Measurements from ENCODE around the gene KCNT2. TPM values are rescaled to one million over a fixed set of nuclear protein-coding genes. Genes with fewer than 3 reads are reported as not detected.

The KCNT2 gene
- polyA plus RNA-seq, 2 of the 4 experiments (the other 2 are of a cell fraction), result 0.14 to 1.7 TPM

DNA sequence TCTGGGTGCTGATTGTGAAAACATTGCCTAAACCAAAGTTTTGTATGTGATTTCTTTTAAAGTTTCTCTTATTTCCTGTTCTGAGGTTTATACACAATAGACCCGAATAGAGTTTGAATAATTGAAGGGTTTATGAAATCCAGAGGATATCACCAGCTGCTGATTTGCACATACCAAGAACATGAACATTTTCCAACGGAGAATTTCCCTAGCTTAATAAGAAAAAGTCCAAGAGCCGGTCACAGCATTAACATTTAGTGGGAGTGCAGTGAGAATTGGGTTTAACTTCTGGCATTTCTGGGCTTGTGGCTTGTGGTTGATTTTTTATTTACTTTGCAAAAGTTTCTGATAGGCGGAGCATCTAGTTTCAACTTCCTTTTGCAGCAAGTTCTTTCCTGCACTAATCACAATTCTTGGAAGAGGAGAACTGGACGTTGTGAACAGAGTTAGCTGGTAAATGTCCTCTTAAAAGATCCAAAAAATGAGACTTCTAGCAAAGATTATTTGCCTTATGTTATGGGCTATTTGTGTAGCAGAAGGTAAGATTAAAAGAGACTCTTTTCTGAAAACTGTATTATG, 43.5 kb upstream of the KCNT2 start, which contains the start of gene CFH:
Gene CFH (plus strand): TSS at position 407 of the 579 bp plus-strand sequence. CDS start 75 bp downstream, at position 482.
- TF ChIP-seq, protein P1, sequence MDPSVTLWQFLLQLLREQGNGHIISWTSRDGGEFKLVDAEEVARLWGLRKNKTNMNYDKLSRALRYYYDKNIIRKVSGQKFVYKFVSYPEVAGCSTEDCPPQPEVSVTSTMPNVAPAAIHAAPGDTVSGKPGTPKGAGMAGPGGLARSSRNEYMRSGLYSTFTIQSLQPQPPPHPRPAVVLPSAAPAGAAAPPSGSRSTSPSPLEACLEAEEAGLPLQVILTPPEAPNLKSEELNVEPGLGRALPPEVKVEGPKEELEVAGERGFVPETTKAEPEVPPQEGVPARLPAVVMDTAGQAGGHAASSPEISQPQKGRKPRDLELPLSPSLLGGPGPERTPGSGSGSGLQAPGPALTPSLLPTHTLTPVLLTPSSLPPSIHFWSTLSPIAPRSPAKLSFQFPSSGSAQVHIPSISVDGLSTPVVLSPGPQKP (IDR thresholded peaks at IDR 0.05; ENCODE audit: low read depth, low read length), result no peak
- TF ChIP-seq CHD4 (IDR thresholded peaks at IDR 0.05; ENCODE audit: borderline replicate concordance) (no peak), TFCP2L1 (CRISPR knock-in tag; IDR thresholded peaks at IDR 0.05) (no peak), CBX2 (IDR thresholded peaks at IDR 0.05; ENCODE audit: borderline replicate concordance, low read depth) (no peak), NFE2L2 (conservative IDR thresholded peaks at IDR 0.05; ENCODE audit: low read length) (no peak), CEBPB (IDR thresholded peaks at IDR 0.05) (no peak), RARB (CRISPR knock-in tag; IDR thresholded peaks at IDR 0.05) (no peak), HOXA7 (CRISPR knock-in tag; IDR thresholded peaks at IDR 0.05) (no peak), BHLHE40 (IDR thresholded peaks at IDR 0.05; ENCODE audit: low read depth, low read length) (no peak), GATA3 (IDR thresholded peaks at IDR 0.05; ENCODE audit: borderline replicate concordance) (no peak), NPAS2 (CRISPR knock-in tag; IDR thresholded peaks at IDR 0.05; ENCODE audit: borderline replicate concordance) (no peak), EHF (CRISPR knock-in tag; IDR thresholded peaks at IDR 0.05) (no peak), RCOR1 (IDR thresholded peaks at IDR 0.05; ENCODE audit: low read depth, low read length) (no peak), HOXB5 (CRISPR knock-in tag; IDR thresholded peaks at IDR 0.05) (no peak), MAZ (IDR thresholded peaks at IDR 0.05; ENCODE audit: borderline replicate concordance, low read depth, low read length) (no peak), ZC3H11A (IDR thresholded peaks at IDR 0.05) (no peak), KDM1A (IDR thresholded peaks at IDR 0.05; ENCODE audit: low read depth) (no peak), CHD2 (IDR thresholded peaks at IDR 0.05; ENCODE audit: low read length, partially characterized antibody) (no peak)
- ATAC-seq, result peak in 1 of 2 experiments; percentile 60; a peak in 3 of 6 replicates
- DNase-seq (ENCODE audit: low read depth in 1 of 2, low spot score in 1 of 2), result peak in 1 of 2 experiments; percentile 23
- peak within 1 kb of the TSS; percentile 59 for H3K4me2 ChIP-seq
- H3K4me1 ChIP-seq, result peaks cover 3% of the 10 kb centered on the region; the same call in 1 of the 3 replicates
- ChIA-PET POLR2A (no interaction called here), CTCF (interaction anchor here (0.8 kb wide), 1 partner anchor 503 kb away, joined by 3 read pairs; no protein-coding TSS in a partner anchor)
- FAIRE-seq, result no peak
- no peaks in the 10 kb centered on the region for H3K9me3 ChIP-seq
- WGBS (ENCODE audit: missing lambda C conversion rate), result 11% methylated on average over 5 of the region's 5 CpGs
- peak within 1 kb of the TSS; percentile 29 to 52; a peak in 4 of 6 replicates for H3K27ac ChIP-seq
- H3K4me3 ChIP-seq, result peak within 1 kb of the TSS; percentile 30

- no peak overlapping the region for H3K27ac ChIP-seq
- no peak overlapping the region for H3K4me3 ChIP-seq
- FAIRE-seq (no peak), ATAC-seq (no peak), DNase-seq (ENCODE audit: low read depth in 1 of 2, low spot score in 1 of 2) (no peak)
- no peak for TF ChIP-seq NR3C1 (IDR thresholded peaks at IDR 0.05)
- no peak for TF ChIP-seq RAD21 (conservative IDR thresholded peaks at IDR 0.05 in 1 of 2, IDR thresholded peaks at IDR 0.05 in 1 of 2)
- no peak for TF ChIP-seq NFE2L2 (conservative IDR thresholded peaks at IDR 0.05; ENCODE audit: low read length)
- no peak for TF ChIP-seq TFCP2L1 (CRISPR knock-in tag; IDR thresholded peaks at IDR 0.05)
- TF ChIP-seq EHF (CRISPR knock-in tag; IDR thresholded peaks at IDR 0.05), result no peak
- no peak for TF ChIP-seq ZNF302 (CRISPR knock-in tag; IDR thresholded peaks at IDR 0.05)
- TF ChIP-seq ESRRA (IDR thresholded peaks at IDR 0.05; ENCODE audit: borderline replicate concordance, low read length), result no peak
- TF ChIP-seq RFX5 (IDR thresholded peaks at IDR 0.05), result no peak
- no peak for TF ChIP-seq POLR2A (IDR thresholded peaks at IDR 0.05; ENCODE audit: low read length)
- peaks cover 3% of the 10 kb centered on the region; the same call in 1 of the 3 replicates for H3K4me1 ChIP-seq
- ChIA-PET CTCF (interaction anchor here (1.3 kb wide), 1 partner anchor 10 kb away, joined by 6 read pairs; no protein-coding TSS in a partner anchor), POLR2A (no interaction called here)
- H3K4me2 ChIP-seq, result no peak overlapping the region; the same call in 2 of the 3 replicates
- 87% methylated on average over 3 of the region's 3 CpGs for WGBS (ENCODE audit: missing lambda C conversion rate)
- no peaks in the 10 kb centered on the region for H3K9me3 ChIP-seq
These were observed 42.8 kb upstream of the KCNT2 start for GRCh38 chr1:196651079-196651478.

- Histone ChIP-seq H3K4me1 (peaks cover 3% of the 10 kb centered on the region; the same call in 1 of the 3 replicates), H3K27ac (no peak overlapping the region), H3K4me3 (no peak overlapping the region), H3K4me2 (no peak overlapping the region), H3K9me3 (no peaks in the 10 kb centered on the region)
- WGBS (ENCODE audit: missing lambda C conversion rate), result 89% methylated on average over 12 of the region's 12 CpGs
- POLR2A ChIA-PET, result no interaction called here
- CTCF ChIA-PET, result interaction anchor here (0.7 to 1.3 kb wide), 2 partner anchors 11 to 753 kb away, joined by 3 to 6 read pairs; no protein-coding TSS in a partner anchor
- FAIRE-seq, result no peak
- TF ChIP-seq MYC (IDR thresholded peaks at IDR 0.05; ENCODE audit: borderline replicate concordance, low read length) (no peak), PHF8 (IDR thresholded peaks at IDR 0.05; ENCODE audit: borderline replicate concordance, low read depth) (no peak), CEBPB (IDR thresholded peaks at IDR 0.05) (no peak), USF2 (IDR thresholded peaks at IDR 0.05) (no peak), CBX8 (IDR thresholded peaks at IDR 0.05) (no peak)
- no peak for DNase-seq (ENCODE audit: low read depth in 1 of 2, low spot score in 1 of 2)
- no peak for ATAC-seq
These were observed 42.2 kb upstream of the KCNT2 start for GRCh38 chr1:196650403-196650802.

Measured in A549 (cell line).